BLaER1 treated with 17β-estradiol and CSF1 and Interleukin-3, amounts not matched to agents 10 nM and 100 nM (cell line): Measurements from ENCODE around the gene OSBPL8.
"Not testable (repeated sequence)": the region's sequence is repeated elsewhere in the genome, so short reads cannot be mapped to it uniquely, and the experiment has no call there.

Experiments used
- H3K27ac ChIP-seq, 11 experiments: shearing (Covaris generic); formaldehyde crosslinking; 2 replicates each; pipeline ENCODE4 v1.8.1; 2022
- H3K27me3 ChIP-seq, 11 experiments: shearing (Covaris generic); formaldehyde crosslinking; 2 replicates each; pipeline ENCODE4 v1.8.1; 2022
- H3K36me3 ChIP-seq, 11 experiments: shearing (Covaris generic); formaldehyde crosslinking; 2 replicates each; pipeline ENCODE4 v1.8.1; 2022
- H3K4me1 ChIP-seq, 10 experiments: shearing (Covaris generic); formaldehyde crosslinking; 2 replicates each; pipeline ENCODE4 v1.8.1; 2022
- H3K4me2 ChIP-seq, 11 experiments: shearing (Covaris generic); formaldehyde crosslinking; 2 replicates each; pipeline ENCODE4 v1.8.1; 2022
- H3K4me3 ChIP-seq, 10 experiments: shearing (Covaris generic); formaldehyde crosslinking; 2 replicates each; pipeline ENCODE4 v1.8.1; 2022
- H3K9ac ChIP-seq, 11 experiments: shearing (Covaris generic); formaldehyde crosslinking; 2 replicates each; pipeline ENCODE4 v1.8.1; 2022
- H3K9me3 ChIP-seq, 11 experiments: shearing (Covaris generic); formaldehyde crosslinking; replicated peaks in 1 of 11; 2 replicates each; pipeline ENCODE4 v1.8.1; 2022
- H4K20me1 ChIP-seq, 11 experiments: shearing (Covaris generic); formaldehyde crosslinking; 2 replicates each; pipeline ENCODE4 v1.8.1; 2022
- Cebpa-rat ChIP-seq, 11 experiments: shearing (Covaris generic); IDR thresholded peaks; 2 replicates each; pipeline ENCODE4 v1.8.1; 2022

The OSBPL8 gene

DNA sequence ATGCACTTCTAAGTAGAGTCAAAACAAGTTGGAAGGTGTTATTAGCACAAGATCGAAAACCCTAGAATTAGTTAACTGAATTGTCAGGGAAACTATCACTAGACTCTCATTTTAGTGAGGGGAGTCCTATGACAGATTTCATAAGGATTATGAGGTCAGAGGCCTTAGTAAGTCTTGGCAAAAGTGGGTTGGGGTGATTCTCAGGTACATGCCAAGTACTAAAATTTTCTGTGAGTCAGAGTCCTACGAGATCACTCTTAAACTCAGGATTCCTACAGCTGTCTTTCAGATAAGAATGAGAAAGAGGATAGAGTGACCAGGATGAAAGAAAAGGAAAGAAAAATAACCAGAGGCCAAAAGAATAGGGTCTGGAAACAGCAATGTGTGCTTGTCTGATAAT, 160.5 kb downstream of the OSBPL8 start:
- H4K20me1 ChIP-seq = peaks cover 0 to 31% (median 0%) of the 10 kb centered on the region in 11 experiments; a peak in 2 of 22 replicates
- H3K36me3 ChIP-seq = peaks cover 0 to 90% (median 25%) of the 10 kb centered on the region in 11 experiments; a peak in 16 of 22 replicates
- H3K9ac ChIP-seq = no peak overlapping the region
- no peak for TF ChIP-seq Cebpa-rat (IDR thresholded peaks at IDR 0.05)
- H3K9me3 ChIP-seq = no peaks in the 10 kb centered on the region
- no peaks in the 10 kb centered on the region for H3K4me1 ChIP-seq
- no peak overlapping the region for H3K4me3 ChIP-seq
- no peak overlapping the region for H3K27ac ChIP-seq
- H3K27me3 ChIP-seq = no peaks in the 10 kb centered on the region
- H3K4me2 ChIP-seq = no peak overlapping the region

DNA sequence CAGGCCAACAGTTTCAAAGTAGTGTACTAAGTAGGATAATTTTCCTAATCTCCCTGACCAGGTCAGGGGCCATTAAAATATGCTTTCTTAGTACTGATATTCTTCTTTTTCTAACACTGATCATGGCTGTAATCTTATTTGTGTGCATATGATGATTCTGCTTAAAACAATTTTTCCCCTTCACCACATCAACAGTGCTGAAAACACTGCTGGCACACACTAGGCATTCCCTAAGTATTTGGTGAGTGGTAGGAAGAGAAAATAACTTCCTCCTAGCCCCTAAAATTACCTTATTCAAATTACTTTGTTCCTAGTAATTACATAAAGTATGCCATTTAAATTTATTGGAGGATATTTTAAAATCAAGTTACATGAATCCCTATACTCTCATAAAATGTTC, 161.5 kb downstream of the OSBPL8 start:
- peaks cover 0 to 22% (median 0%) of the 10 kb centered on the region in 11 experiments; a peak in 2 of 22 replicates for H4K20me1 ChIP-seq
- TF ChIP-seq Cebpa-rat (IDR thresholded peaks at IDR 0.05) = no peak
- no peaks in the 10 kb centered on the region for H3K27me3 ChIP-seq
- no peak overlapping the region for H3K4me3 ChIP-seq
- no peak overlapping the region for H3K27ac ChIP-seq
- H3K9me3 ChIP-seq = no peaks in the 10 kb centered on the region
- peaks cover 0 to 91% (median 25%) of the 10 kb centered on the region in 11 experiments; a peak in 17 of 22 replicates for H3K36me3 ChIP-seq
- H3K4me1 ChIP-seq = no peaks in the 10 kb centered on the region
- H3K9ac ChIP-seq = no peak overlapping the region
- no peak overlapping the region for H3K4me2 ChIP-seq

DNA sequence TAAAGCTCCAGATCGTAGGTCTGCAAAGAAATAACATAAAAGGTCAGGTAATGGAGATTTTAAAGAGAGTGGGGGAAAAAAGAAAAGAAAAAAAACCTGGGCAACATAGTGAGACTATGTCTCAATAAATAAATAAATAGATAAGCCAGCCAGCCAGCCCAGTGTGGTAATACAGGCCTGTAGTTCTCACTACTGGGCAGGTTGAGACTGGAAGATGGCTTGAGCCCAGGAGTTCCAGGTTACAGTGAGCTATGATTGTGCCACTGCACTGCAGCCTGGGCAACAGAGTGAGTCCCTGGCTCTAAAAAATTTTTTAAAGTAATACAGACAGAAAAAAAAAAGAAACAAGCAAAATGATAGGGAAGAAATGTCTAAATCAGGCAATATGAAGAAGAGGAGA, 168.1 kb downstream of the OSBPL8 start:
- Histone ChIP-seq H3K27me3 (no peaks in the 10 kb centered on the region), H3K36me3 (peaks cover 5 to 96% (median 46%) of the 10 kb centered on the region in 11 experiments; a peak in 19 of 22 replicates), H3K9ac (no peak overlapping the region), H4K20me1 (peaks cover 0 to 14% (median 0%) of the 10 kb centered on the region in 11 experiments; a peak in 2 of 22 replicates), H3K27ac (no peak overlapping the region), H3K4me3 (no peak overlapping the region), H3K9me3 (no peaks in the 10 kb centered on the region), H3K4me2 (no peak overlapping the region), H3K4me1 (no peaks in the 10 kb centered on the region)
- no peak for TF ChIP-seq Cebpa-rat (IDR thresholded peaks at IDR 0.05)

DNA sequence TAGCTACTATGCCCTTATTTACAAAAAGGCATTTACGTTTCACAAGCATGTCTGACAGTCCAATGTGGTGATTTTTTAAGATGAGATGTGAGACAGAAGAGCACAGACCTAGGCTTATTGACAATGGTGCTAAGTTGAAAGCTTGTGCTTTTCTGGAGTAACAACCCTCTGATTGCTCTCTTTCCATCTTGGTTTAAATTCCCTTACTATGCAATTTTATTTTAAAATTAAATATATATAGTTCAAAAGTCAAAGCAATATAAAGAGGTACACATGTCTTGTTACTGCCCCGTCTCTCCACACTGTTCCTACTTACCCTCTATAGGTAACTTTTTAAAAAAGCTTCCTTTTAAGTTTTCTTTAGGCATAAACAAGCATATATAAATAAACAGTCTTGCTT, 172.0 kb downstream of the OSBPL8 start:
- H3K9me3 ChIP-seq = no peaks in the 10 kb centered on the region
- H4K20me1 ChIP-seq = peaks cover 0 to 14% (median 0%) of the 10 kb centered on the region in 11 experiments; a peak in 2 of 22 replicates
- H3K4me1 ChIP-seq = no peaks in the 10 kb centered on the region
- H3K36me3 ChIP-seq = peaks cover 5 to 100% (median 54%) of the 10 kb centered on the region in 11 experiments; a peak in 21 of 22 replicates
- H3K4me3 ChIP-seq = no peak overlapping the region
- no peak overlapping the region for H3K9ac ChIP-seq
- TF ChIP-seq Cebpa-rat (IDR thresholded peaks at IDR 0.05) = no peak
- no peak overlapping the region for H3K27ac ChIP-seq
- H3K27me3 ChIP-seq = no peaks in the 10 kb centered on the region
- H3K4me2 ChIP-seq = no peak overlapping the region

DNA sequence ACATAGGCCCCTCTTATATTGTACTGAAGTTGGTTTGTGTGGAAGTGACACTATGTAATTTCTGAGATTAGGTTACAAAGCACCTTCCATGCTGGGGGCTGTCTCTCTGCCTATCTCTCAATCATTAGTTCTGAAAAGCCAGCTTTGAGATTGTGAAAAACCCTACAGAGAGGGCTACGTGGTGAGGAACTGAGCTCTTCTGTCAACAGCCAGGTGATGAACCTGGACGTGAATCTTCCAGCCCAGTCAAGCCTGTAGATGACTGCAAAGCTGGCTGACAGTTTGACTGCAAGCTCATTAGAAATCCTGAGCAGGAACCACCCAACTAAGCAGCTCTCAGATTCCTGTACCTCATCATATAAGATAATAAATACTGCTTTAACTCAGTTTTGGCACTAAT, 175.0 kb downstream of the OSBPL8 start:
- H3K27ac ChIP-seq = no peak overlapping the region

DNA sequence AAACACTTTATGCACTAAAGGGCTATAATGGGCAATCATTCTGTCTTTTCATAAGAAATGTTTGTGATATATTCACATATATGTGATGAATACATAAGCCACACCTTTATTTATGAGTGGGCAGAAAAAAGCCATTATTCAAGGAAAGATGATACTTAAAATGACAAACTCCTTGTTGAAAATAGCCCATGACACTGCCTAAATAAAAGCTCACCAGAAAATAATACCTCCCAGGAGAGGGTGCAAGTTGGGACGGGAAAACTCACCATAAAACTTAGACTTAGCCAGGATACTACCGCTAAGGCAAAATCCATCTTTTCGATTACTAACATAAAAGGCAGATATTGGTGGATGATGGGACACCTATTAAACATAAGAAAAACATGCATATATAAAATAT, 175.6 kb downstream of the OSBPL8 start:
- Histone ChIP-seq H3K4me2 (no peak overlapping the region), H4K20me1 (peaks cover 0 to 3% (median 0%) of the 10 kb centered on the region in 11 experiments; a peak in 1 of 22 replicates), H3K9me3 (no peaks in the 10 kb centered on the region), H3K4me3 (no peak overlapping the region), H3K9ac (no peak overlapping the region), H3K27ac (no peak overlapping the region), H3K4me1 (no peaks in the 10 kb centered on the region), H3K36me3 (peaks cover 3 to 96% (median 27%) of the 10 kb centered on the region in 11 experiments; a peak in 21 of 22 replicates), H3K27me3 (no peaks in the 10 kb centered on the region)
- TF ChIP-seq Cebpa-rat (IDR thresholded peaks at IDR 0.05) = no peak

More for the DNA sequence above, 175.0 kb downstream of the OSBPL8 start:
- TF ChIP-seq Cebpa-rat (IDR thresholded peaks at IDR 0.05) = no peak
- H3K9me3 ChIP-seq = no peaks in the 10 kb centered on the region
- H3K4me2 ChIP-seq = no peak overlapping the region
- H3K9ac ChIP-seq = no peak overlapping the region
- H4K20me1 ChIP-seq = peaks cover 0 to 3% (median 0%) of the 10 kb centered on the region in 11 experiments; a peak in 1 of 22 replicates
- no peak overlapping the region for H3K4me3 ChIP-seq
- peaks cover 5 to 97% (median 32%) of the 10 kb centered on the region in 11 experiments; a peak in 21 of 22 replicates for H3K36me3 ChIP-seq
- no peaks in the 10 kb centered on the region for H3K27me3 ChIP-seq
- H3K4me1 ChIP-seq = no peaks in the 10 kb centered on the region

DNA sequence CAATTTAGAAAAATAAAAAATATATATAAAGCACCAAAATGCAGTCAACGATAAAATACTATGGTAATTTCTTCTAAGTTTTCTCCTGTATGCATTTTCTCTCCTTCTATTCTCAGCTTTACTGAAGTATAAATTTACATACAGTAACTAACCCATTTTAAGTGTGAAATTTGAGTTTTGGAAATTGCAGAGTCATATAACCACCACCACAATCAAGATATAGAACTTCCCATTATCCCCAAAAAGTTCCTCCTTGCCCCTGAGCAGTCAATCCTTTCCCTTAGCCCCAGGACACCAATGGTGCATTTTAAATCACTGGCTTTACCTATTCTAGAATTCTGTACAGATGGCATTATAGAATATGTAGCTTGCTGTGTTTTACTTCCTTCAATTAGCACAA, 180.3 kb downstream of the OSBPL8 start:
- no peak for TF ChIP-seq Cebpa-rat (IDR thresholded peaks at IDR 0.05)

DNA sequence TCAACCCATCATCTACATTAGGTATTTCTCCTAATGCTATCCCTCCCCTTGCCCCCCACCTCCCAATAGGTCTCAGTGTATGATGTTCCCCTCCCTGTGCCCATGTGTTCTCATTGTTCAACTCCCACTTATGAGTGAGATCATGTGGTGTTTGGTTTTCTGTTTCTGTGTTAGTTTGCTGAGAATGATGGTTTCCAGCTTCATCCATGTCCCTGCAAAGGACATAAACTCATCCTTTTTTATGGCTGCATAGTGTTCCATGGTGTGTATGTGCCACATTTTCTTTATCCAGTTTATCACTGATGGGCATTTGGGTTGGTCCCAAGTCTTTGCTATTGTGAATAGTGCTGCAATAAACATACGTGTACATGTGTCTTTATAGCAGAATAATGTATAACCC, 182.7 kb downstream of the OSBPL8 start:
- H3K36me3 ChIP-seq = peaks cover 11 to 96% (median 43%) of the 10 kb centered on the region in 11 experiments; a peak in 20 of 22 replicates
- not testable (repeated sequence) for H3K4me3 ChIP-seq, H3K4me1 ChIP-seq, H3K27me3 ChIP-seq, H4K20me1 ChIP-seq, H3K4me2 ChIP-seq, H3K27ac ChIP-seq, H3K9me3 ChIP-seq, H3K9ac ChIP-seq

More for the DNA sequence above, 180.3 kb downstream of the OSBPL8 start:
- no peaks in the 10 kb centered on the region for H3K4me1 ChIP-seq
- no peak overlapping the region for H3K4me3 ChIP-seq
- H3K9me3 ChIP-seq = peaks cover 0 to 6% (median 0%) of the 10 kb centered on the region in 11 experiments; a peak in 1 of 22 replicates
- no peaks in the 10 kb centered on the region; a peak in 1 of 22 replicates for H4K20me1 ChIP-seq
- H3K36me3 ChIP-seq = peaks cover 9 to 96% (median 34%) of the 10 kb centered on the region in 11 experiments; a peak in 20 of 22 replicates
- no peak overlapping the region for H3K9ac ChIP-seq
- no peak overlapping the region for H3K4me2 ChIP-seq
- no peaks in the 10 kb centered on the region for H3K27me3 ChIP-seq
- H3K27ac ChIP-seq = no peak overlapping the region

DNA sequence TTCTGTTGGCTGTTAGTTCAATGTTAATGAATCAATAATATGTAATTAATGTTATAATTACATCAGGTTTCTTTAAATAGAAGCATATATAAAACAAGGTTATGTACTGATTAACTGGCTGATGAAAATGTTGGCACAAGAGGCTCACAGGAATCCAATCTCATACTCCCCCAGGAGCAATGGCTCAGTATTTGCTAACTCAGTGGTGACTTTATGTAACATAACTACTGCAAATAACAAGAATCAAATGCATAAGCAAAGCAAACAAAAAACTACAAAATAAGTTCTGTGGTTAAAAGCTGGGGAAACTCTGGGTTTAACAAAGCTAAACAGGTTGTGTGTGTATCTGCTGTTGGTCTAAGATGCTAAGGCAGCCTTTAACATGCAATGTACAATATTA, 183.6 kb downstream of the OSBPL8 start:
- no peak for TF ChIP-seq Cebpa-rat (IDR thresholded peaks at IDR 0.05)
- no peaks in the 10 kb centered on the region; a peak in 1 of 22 replicates for H4K20me1 ChIP-seq
- H3K4me1 ChIP-seq = no peaks in the 10 kb centered on the region
- no peaks in the 10 kb centered on the region for H3K27me3 ChIP-seq
- H3K4me2 ChIP-seq = no peak overlapping the region
- H3K9ac ChIP-seq = no peak overlapping the region
- peaks cover 0 to 6% (median 0%) of the 10 kb centered on the region in 11 experiments; a peak in 1 of 22 replicates for H3K9me3 ChIP-seq
- H3K36me3 ChIP-seq = peaks cover 11 to 97% (median 43%) of the 10 kb centered on the region in 11 experiments; a peak in 20 of 22 replicates
- no peak overlapping the region for H3K27ac ChIP-seq
- no peak overlapping the region for H3K4me3 ChIP-seq

DNA sequence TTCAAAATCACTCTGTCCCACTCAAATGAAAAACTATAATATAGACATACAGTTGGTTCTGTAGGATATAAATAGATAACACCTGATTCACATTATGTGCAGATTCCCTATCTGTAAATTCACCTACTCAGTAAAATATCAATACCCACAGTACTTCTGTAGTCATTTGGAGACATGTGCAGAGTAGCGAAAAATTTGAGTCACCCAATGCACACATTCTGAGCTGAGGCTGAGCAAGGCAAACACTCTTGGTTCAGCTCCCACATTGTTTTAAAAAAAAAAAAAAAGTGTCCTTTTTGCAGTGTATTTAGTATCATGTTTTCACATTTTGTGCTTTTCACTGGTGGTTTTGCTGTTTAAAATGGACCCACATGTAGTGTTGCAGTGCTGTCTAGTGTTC, 184.1 kb downstream of the OSBPL8 start:
- Histone ChIP-seq H3K9ac (no peak overlapping the region), H3K9me3 (peaks cover 0 to 6% (median 0%) of the 10 kb centered on the region in 11 experiments; a peak in 1 of 22 replicates)

More for the DNA sequence above, 184.1 kb downstream of the OSBPL8 start:
- Histone ChIP-seq H3K4me2 (no peak overlapping the region), H3K27ac (no peak overlapping the region), H3K4me3 (no peak overlapping the region), H4K20me1 (no peaks in the 10 kb centered on the region; a peak in 1 of 22 replicates), H3K36me3 (peaks cover 11 to 99% (median 43%) of the 10 kb centered on the region in 11 experiments; a peak in 20 of 22 replicates), H3K4me1 (no peaks in the 10 kb centered on the region), H3K27me3 (no peaks in the 10 kb centered on the region)
- no peak for TF ChIP-seq Cebpa-rat (IDR thresholded peaks at IDR 0.05)
